Type B pancreatic cell (in vitro differentiated cells): ENCODE results near the gene AGMO. TPM values are rescaled to one million over a fixed set of nuclear protein-coding genes. Genes with fewer than 3 reads are reported as not detected.

ENCODE experiments used
- DNase-seq: peaks from one replicate; pipeline ENCODE4 v3.0.0; 2021; ENCODE audit warnings: mixed read lengths; ENCODE audit not compliant: unreplicated experiment; ENCODE audit errors: extremely low spot score
- H3K27ac Mint-ChIP-seq: 2 replicates; pipeline ENCODE4 v1.8.0; 2021; ENCODE audit warnings: mild to moderate bottlenecking, mixed read lengths
- H3K27me3 Mint-ChIP-seq: 2 replicates; pipeline ENCODE4 v1.8.0; 2021; ENCODE audit warnings: mixed read lengths
- H3K36me3 Mint-ChIP-seq: 2 replicates; pipeline ENCODE4 v1.8.0; 2021; ENCODE audit warnings: mixed read lengths
- H3K4me1 Mint-ChIP-seq: one replicate; pipeline ENCODE4 v1.8.0; 2021; ENCODE audit warnings: mixed read lengths; ENCODE audit not compliant: unreplicated experiment
- H3K4me3 Mint-ChIP-seq: 2 replicates; pipeline ENCODE4 v1.8.0; 2021; ENCODE audit warnings: mild to moderate bottlenecking, mixed read lengths
- H3K9me3 Mint-ChIP-seq: 2 replicates; pipeline ENCODE4 v1.8.0; 2021; ENCODE audit warnings: mixed read lengths
- long read RNA-seq: library from polyadenylated mRNA; unstranded; transcript quantifications from one replicate; pipeline ENCODE4 v2.0.0, GENCODE V29; 2020
- total RNA-seq: library from RNA; stranded (reverse); gene quantifications from 2 replicates; pipeline ENCODE4 v1.2.1, GENCODE V29; 2021; ENCODE audit warnings: low replicate concordance
- TF ChIP-seq, protein P1 (sequence below): fragments of 200-600 bp; sonication (generic); conservative IDR thresholded peaks from 2 replicates; pipeline ENCODE4 v1.5.0; 2021; ENCODE audit warnings: antibody characterized with exemption, mild to moderate bottlenecking

AGMO gene
- 0.41 and 1.0 TPM in 2 replicates for total RNA-seq
- long read RNA-seq, partial matches to known transcripts: 0 of 2 reads
- long read RNA-seq, other reads (novel, unspliced or antisense): 2 of 2 reads

DNA sequence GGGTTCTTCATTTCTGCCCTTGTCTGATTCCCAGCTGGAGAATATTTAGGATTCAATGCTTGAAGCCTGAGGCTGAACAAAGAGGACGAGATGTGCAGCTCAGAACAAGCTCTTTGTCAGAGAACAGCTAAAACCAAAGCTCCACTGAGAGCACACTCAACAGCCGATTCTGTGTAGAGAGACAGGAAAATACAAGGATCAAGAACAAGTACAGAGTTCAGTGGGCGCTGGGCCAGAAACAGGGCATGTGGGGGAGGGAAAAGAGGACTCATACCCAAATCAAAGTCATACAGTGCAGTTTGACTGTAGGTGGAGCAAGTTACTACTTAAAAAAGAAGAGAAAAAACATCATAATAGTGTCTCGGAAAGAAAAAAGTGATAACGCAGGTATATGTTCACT, at the start of gene AGMO:
Gene AGMO, minus strand, starts transcription at position 181 of the 400 bp plus-strand sequence.
- Mint-ChIP-seq H3K4me3 (peak within 1 kb of the TSS; percentile 1), H3K9me3 (no peaks in the 10 kb centered on the region), H3K27ac (peak within 1 kb of the TSS; percentile 37), H3K27me3 (no peaks in the 10 kb centered on the region), H3K4me1 (peaks cover 10% of the 10 kb centered on the region), H3K36me3 (no peaks in the 10 kb centered on the region)
- TF ChIP-seq, protein P1, sequence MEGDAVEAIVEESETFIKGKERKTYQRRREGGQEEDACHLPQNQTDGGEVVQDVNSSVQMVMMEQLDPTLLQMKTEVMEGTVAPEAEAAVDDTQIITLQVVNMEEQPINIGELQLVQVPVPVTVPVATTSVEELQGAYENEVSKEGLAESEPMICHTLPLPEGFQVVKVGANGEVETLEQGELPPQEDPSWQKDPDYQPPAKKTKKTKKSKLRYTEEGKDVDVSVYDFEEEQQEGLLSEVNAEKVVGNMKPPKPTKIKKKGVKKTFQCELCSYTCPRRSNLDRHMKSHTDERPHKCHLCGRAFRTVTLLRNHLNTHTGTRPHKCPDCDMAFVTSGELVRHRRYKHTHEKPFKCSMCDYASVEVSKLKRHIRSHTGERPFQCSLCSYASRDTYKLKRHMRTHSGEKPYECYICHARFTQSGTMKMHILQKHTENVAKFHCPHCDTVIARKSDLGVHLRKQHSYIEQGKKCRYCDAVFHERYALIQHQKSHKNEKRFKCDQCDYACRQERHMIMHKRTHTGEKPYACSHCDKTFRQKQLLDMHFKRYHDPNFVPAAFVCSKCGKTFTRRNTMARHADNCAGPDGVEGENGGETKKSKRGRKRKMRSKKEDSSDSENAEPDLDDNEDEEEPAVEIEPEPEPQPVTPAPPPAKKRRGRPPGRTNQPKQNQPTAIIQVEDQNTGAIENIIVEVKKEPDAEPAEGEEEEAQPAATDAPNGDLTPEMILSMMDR: no peak
- DNase-seq: no peak

DNA sequence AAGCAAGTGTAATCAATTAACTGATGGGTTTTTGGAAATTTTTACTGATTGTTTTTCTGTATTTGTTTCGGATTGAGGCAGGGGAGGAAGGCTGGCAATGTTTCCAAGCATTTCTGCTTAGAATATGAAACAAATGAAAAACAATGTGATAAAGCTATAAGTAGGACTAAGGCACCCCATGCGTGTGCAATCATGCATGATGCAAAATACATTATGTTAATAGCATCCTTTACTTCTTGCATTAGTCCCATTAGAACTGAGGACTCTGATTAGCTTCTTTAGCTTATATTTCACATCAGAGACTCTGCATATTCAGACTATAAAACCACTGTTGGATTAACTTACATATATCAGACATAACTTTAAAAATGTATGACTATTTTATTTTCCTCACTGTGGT, 48.7 kb upstream of the AGMO start:
- no peak for DNase-seq
- H3K36me3 Mint-ChIP-seq: no peaks in the 10 kb centered on the region
- no peaks in the 10 kb centered on the region for H3K27me3 Mint-ChIP-seq
- TF ChIP-seq, protein P1: no peak
- H3K4me1 Mint-ChIP-seq: peaks cover 10% of the 10 kb centered on the region
- H3K27ac Mint-ChIP-seq: no peak overlapping the region
- H3K9me3 Mint-ChIP-seq: no peaks in the 10 kb centered on the region
- H3K4me3 Mint-ChIP-seq: no peak overlapping the region

DNA sequence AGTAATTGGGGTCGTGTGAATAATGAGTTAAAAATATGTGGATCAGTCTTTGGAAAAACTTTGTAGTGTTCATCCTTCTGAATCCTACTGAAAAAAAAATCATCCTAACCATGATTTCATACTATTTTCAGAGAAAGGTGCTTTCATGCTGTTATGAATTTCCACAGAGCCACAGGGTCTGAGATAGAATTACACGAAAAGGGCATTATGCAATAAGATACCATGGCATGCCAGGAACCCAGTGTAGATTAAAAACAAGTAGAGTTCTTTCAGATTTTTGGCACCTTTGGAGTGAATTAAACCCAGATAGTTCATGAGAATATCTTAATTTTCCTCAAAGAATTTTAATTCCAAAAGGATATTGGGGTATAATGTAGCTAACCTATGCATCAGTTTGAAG, 47.5 kb upstream of the AGMO start:
- no peak for DNase-seq
- no peak overlapping the region for H3K27ac Mint-ChIP-seq
- H3K36me3 Mint-ChIP-seq: no peaks in the 10 kb centered on the region
- TF ChIP-seq, protein P1: no peak
- H3K27me3 Mint-ChIP-seq: no peaks in the 10 kb centered on the region
- peaks cover 10% of the 10 kb centered on the region for H3K4me1 Mint-ChIP-seq
- H3K4me3 Mint-ChIP-seq: peak overlapping the region; percentile 68
- no peaks in the 10 kb centered on the region for H3K9me3 Mint-ChIP-seq

DNA sequence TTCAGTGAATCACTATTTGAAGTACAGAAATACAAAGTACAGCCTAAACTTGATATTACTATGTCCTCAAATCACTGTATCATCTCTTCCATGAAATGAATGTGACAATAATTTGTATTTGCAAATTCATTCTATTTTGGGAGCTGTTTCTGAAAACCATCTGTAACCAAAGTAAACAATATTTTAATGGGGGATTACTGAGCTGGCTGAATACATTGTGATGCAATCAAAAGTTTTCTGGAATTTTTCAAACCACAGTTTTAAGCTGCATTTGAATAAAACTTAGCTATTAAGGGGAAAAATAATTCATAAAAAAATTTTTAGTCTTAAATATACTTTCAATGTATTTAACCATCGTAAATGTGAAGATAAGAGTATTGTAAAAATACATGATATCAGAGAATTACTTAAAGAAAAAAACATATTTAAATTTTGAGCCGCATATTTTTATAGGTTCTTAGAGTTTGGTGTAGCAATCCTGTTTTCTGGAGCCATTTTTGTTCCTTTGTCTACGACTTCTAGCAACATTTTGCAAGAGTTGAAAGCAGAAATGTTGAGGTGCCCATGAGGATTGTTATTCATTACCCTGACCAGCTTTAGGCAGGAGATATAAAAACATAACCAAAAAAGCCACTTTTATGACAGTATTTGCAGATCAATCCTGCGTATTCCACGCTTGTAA, 45.9 kb upstream of the AGMO start:
- Mint-ChIP-seq H3K4me3 (no peak overlapping the region), H3K9me3 (no peaks in the 10 kb centered on the region), H3K27ac (no peak overlapping the region), H3K27me3 (no peaks in the 10 kb centered on the region), H3K4me1 (peaks cover 10% of the 10 kb centered on the region), H3K36me3 (no peaks in the 10 kb centered on the region)
- TF ChIP-seq, protein P1: no peak
- no peak for DNase-seq

DNA sequence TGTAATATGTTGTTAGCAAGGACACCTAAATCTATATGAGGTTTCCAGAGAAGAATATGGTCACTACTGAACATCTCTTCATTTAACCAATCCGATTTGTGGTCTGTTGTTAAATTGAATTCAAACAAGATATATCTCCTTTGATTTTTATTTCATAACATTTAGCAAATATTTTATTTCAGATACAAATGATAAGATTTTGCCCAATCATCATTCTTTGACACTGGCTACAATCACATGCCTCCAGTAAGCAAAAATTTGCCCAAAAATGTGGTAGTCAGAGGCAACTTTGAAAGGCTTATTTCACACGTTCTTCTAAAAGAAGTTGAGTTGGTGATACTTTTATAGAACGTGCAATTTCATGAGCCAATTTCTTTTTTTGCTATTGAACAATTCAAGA, 44.7 kb upstream of the AGMO start:
- no peaks in the 10 kb centered on the region for H3K36me3 Mint-ChIP-seq
- H3K27me3 Mint-ChIP-seq: no peaks in the 10 kb centered on the region
- TF ChIP-seq, protein P1: no peak
- peaks cover 10% of the 10 kb centered on the region for H3K4me1 Mint-ChIP-seq
- no peak for DNase-seq
- H3K27ac Mint-ChIP-seq: no peak overlapping the region
- no peak overlapping the region for H3K4me3 Mint-ChIP-seq
- H3K9me3 Mint-ChIP-seq: no peaks in the 10 kb centered on the region
